NCI-H2171 treated with DMSO at 0.1 percent for 48 hours (cell line): ENCODE results near the gene LRRC40.
"Not testable (repeated sequence)": the region's sequence is repeated elsewhere in the genome, so short reads cannot be mapped to it uniquely, and the experiment has no call there.

Experiments used
- DNase-seq: peaks from one replicate; lab custom pipeline; 2025; lab: John Stamatoyannopoulos, UW

LRRC40 gene

GRCh38 chr1:70202173-70202758 is 3.1 kb downstream of the LRRC40 start:
- no peak for DNase-seq

GRCh38 chr1:70200065-70200464 is 5.3 kb downstream of the LRRC40 start:
- no peak for DNase-seq

- DNase-seq = no peak
Measured at GRCh38 chr1:70196333-70196732, 9.0 kb downstream of the LRRC40 start.

GRCh38 chr1:70195342-70195741 is 10.0 kb downstream of the LRRC40 start:
- no peak for DNase-seq

GRCh38 chr1:70194601-70195000 is 10.8 kb downstream of the LRRC40 start:
- DNase-seq = no peak

GRCh38 chr1:70192446-70192845 is 12.9 kb downstream of the LRRC40 start:
- not testable (repeated sequence) for DNase-seq

GRCh38 chr1:70190180-70190579 is 15.2 kb downstream of the LRRC40 start:
- no peak for DNase-seq

GRCh38 chr1:70188522-70188921 is 16.9 kb downstream of the LRRC40 start:
- DNase-seq = no peak

GRCh38 chr1:70185181-70185580 is 20.2 kb downstream of the LRRC40 start:
- not testable (repeated sequence) for DNase-seq

GRCh38 chr1:70171512-70171911 is 33.9 kb downstream of the LRRC40 start:
- no peak for DNase-seq

- no peak for DNase-seq
Measured at GRCh38 chr1:70169018-70169839, 36.1 kb downstream of the LRRC40 start.

- DNase-seq = no peak
Measured at GRCh38 chr1:70168283-70168682, 37.1 kb downstream of the LRRC40 start.

GRCh38 chr1:70164350-70164749 is 41.0 kb downstream of the LRRC40 start:
- DNase-seq = no peak

GRCh38 chr1:70156529-70157120 is 48.8 kb downstream of the LRRC40 start:
- DNase-seq = no peak

- DNase-seq = no peak
Measured at GRCh38 chr1:70153739-70154138, 51.6 kb downstream of the LRRC40 start.

GRCh38 chr1:70150444-70150843 is 54.9 kb downstream of the LRRC40 start:
- no peak for DNase-seq

GRCh38 chr1:70146488-70146887 is 58.9 kb downstream of the LRRC40 start:
- DNase-seq = no peak

- peak; percentile 37 for DNase-seq
Measured at GRCh38 chr1:70143048-70143659, 62.2 kb downstream of the LRRC40 start.

- no peak for DNase-seq
Measured at GRCh38 chr1:70142075-70142474, 63.3 kb downstream of the LRRC40 start.

- DNase-seq = no peak
Measured at GRCh38 chr1:70140894-70141293, 64.5 kb downstream of the LRRC40 start.

- DNase-seq = no peak
Measured at GRCh38 chr1:70140343-70140742, 65.0 kb downstream of the LRRC40 start.

GRCh38 chr1:70134148-70134547 is 71.2 kb downstream of the LRRC40 start:
- no peak for DNase-seq

GRCh38 chr1:70117046-70117445 is 88.3 kb downstream of the LRRC40 start:
- no peak for DNase-seq
